HepG2 (cell line): Measurements from ENCODE around the gene EIF4H. TPM values are rescaled to one million over a fixed set of nuclear protein-coding genes. Genes with fewer than 3 reads are reported as not detected.
A peak's percentile ranks its signal among the peaks of the same experiment; 100 is the strongest.
"Not testable (repeated sequence)": the region's sequence is repeated elsewhere in the genome, so short reads cannot be mapped to it uniquely, and the experiment has no call there.

Experiments used
- ATAC-seq: fragments of 200-7000 bp; cut with Tn5 transposase; 3 replicates; pipeline ENCODE4 v1.9.1; 2020; ENCODE audit warnings: mild to moderate bottlenecking, moderate library complexity
- BruUV-seq: library from RNA; stranded (reverse); fragments of 400-500 nt; replicated peaks from 2 replicates; lab custom pipeline; 2021; lab: Mats Ljungman, UMichigan
- CTCF ChIA-PET: fragments of 300-600 bp; formaldehyde crosslinking; extraction: SDS; loops from one replicate; lab custom pipeline; 2021; ENCODE audit warnings: low total read pairs, inconsistent platforms, low intra/inter-chr PET ratio; lab: Yijun Ruan, JAX
- POLR2A ChIA-PET: fragments of 350-600 bp; sonication (Branson Sonifier 250); formaldehyde crosslinking; loops from one replicate; lab custom pipeline; 2020; ENCODE audit warnings: antibody characterized with exemption, inconsistent platforms; lab: Yijun Ruan, JAX
- DNase-seq: peaks from one replicate; pipeline ENCODE4 v3.0.0-alpha.2; 2015; ENCODE audit warnings: low spot score
- FAIRE-seq: peaks from 3 replicates; lab custom pipeline; 2011; peaks lifted over from hg19 to GRCh38; lab: Jason Lieb, UNC
- H2AFZ ChIP-seq: one replicate; pipeline ENCODE4 v1.6.1; 2011; ENCODE audit warnings: low read length, inconsistent platforms
- H3K27ac ChIP-seq: fragments of 300-600 bp; 3 replicates; pipeline ENCODE4 v1.8.0; 2011; ENCODE audit warnings: mixed run types, mild to moderate bottlenecking, mixed read lengths, low read length, inconsistent platforms; ENCODE audit not compliant: insufficient read depth; ENCODE audit errors: extremely low read length
- H3K27me3 ChIP-seq, 2 experiments: fragments of 200-600 bp in 1 of 2; 2 replicates in 1 of 2; 3 replicates in 1 of 2; pipeline versions ENCODE4 v1.6.0 to v1.8.0; 2011; ENCODE audit warnings: low read length in 2 of 2, mild to moderate bottlenecking in 2 of 2, moderate library complexity in 2 of 2, inconsistent platforms in 1 of 2; ENCODE audit not compliant: insufficient read depth in 2 of 2, control insufficient read depth in 1 of 2
- H3K36me3 ChIP-seq, 2 experiments: fragments of 200-600 bp in 1 of 2; replicated peaks in 1 of 2; 2 replicates in 1 of 2; 3 replicates in 1 of 2; pipeline versions ENCODE4 v1.5.1 to v1.8.0; 2011; ENCODE audit warnings: low read length in 2 of 2, inconsistent platforms in 1 of 2; ENCODE audit not compliant: insufficient read depth in 2 of 2, control insufficient read depth in 1 of 2
- H3K4me1 ChIP-seq: 2 replicates; pipeline ENCODE4 v1.5.1; 2012; ENCODE audit warnings: low read length, inconsistent platforms; ENCODE audit not compliant: insufficient read depth
- H3K4me2 ChIP-seq: 2 replicates; pipeline ENCODE4 v1.6.0; 2011; ENCODE audit warnings: low read depth, low read length, inconsistent platforms
- H3K4me3 ChIP-seq, 3 experiments: fragments of 200-600 bp in 1 of 3; sonication (generic), shearing (Covaris generic) in 1 of 3; replicated peaks in 1 of 3; 2 replicates each; pipeline ENCODE4 v1.5.1; 2011 to 2016; ENCODE audit warnings: low read length in 3 of 3, inconsistent platforms in 2 of 3, low read depth in 2 of 3, mild to moderate bottlenecking in 2 of 3, control low read depth in 1 of 3, mixed read lengths in 1 of 3; ENCODE audit not compliant: insufficient read depth in 1 of 3
- H3K79me2 ChIP-seq: one replicate; pipeline ENCODE4 v1.6.1; 2011; ENCODE audit warnings: low read length, inconsistent platforms; ENCODE audit not compliant: insufficient read depth
- H3K9ac ChIP-seq: 2 replicates; pipeline ENCODE4 v1.6.0; 2011; ENCODE audit warnings: mild to moderate bottlenecking, low read depth, low read length, inconsistent platforms; ENCODE audit not compliant: insufficient read depth
- H3K9me3 ChIP-seq: 2 replicates; pipeline ENCODE4 v1.5.1; 2012; ENCODE audit warnings: mild to moderate bottlenecking, low read length
- H4K20me1 ChIP-seq: 2 replicates; pipeline ENCODE4 v1.6.0; 2011; ENCODE audit warnings: inconsistent platforms, mild to moderate bottlenecking, low read length, moderate library complexity; ENCODE audit not compliant: insufficient read depth
- CAMTA2 ChIP-seq: sonication (generic); formaldehyde crosslinking; IDR thresholded peaks from 2 replicates; pipeline ENCODE4 v1.4.0; 2020; ENCODE audit warnings: mild to moderate bottlenecking, missing genetic modification reagents, borderline replicate concordance
- DNMT1 ChIP-seq: sonication (generic); formaldehyde crosslinking; IDR thresholded peaks from 2 replicates; pipeline ENCODE4 v1.5.1; 2020; ENCODE audit warnings: mild to moderate bottlenecking, missing genetic modification reagents
- HNRNPK ChIP-seq: fragments of 200-400 bp; formaldehyde crosslinking; IDR thresholded peaks from 2 replicates; pipeline ENCODE4 v1.6.1; 2018; ENCODE audit warnings: low read length, low read depth, moderate library complexity, mild to moderate bottlenecking; ENCODE audit not compliant: poor library complexity, severe bottlenecking
- PCBP2 ChIP-seq: fragments of 200-400 bp; formaldehyde crosslinking; optimal IDR thresholded peaks from 2 replicates; pipeline ENCODE3; 2018; ENCODE audit warnings: low read length, low read depth; ENCODE audit not compliant: poor library complexity, severe bottlenecking
- PLRG1 ChIP-seq: fragments of 450-650 bp; conservative IDR thresholded peaks from 2 replicates; pipeline ENCODE4 v1.6.1; 2016
- RBFOX2 ChIP-seq: fragments of 200-400 bp; formaldehyde crosslinking; IDR thresholded peaks from 2 replicates; pipeline ENCODE4 v1.6.1; 2017; ENCODE audit warnings: low read depth, mild to moderate bottlenecking, low read length
- SCMH1 ChIP-seq: sonication (generic); formaldehyde crosslinking; IDR thresholded peaks from 2 replicates; pipeline ENCODE4 v1.9.0; 2021; ENCODE audit warnings: missing genetic modification reagents, mild to moderate bottlenecking, borderline replicate concordance
- SMC3 ChIP-seq: IDR thresholded peaks from 2 replicates; pipeline ENCODE4 v1.6.1; 2011; ENCODE audit warnings: low read length, improper control_type of control experiment
- SRSF1 ChIP-seq: fragments of 200-400 bp; formaldehyde crosslinking; optimal IDR thresholded peaks from 2 replicates; pipeline ENCODE3; 2017; ENCODE audit warnings: mild to moderate bottlenecking, low read depth, low read length, moderate library complexity
- WGBS: methylation state at CpG from one replicate; pipeline ENCODE4 v1.1.6; 2017; ENCODE audit warnings: low lambda C conversion rate; 5-methylcytosine and 5-hydroxymethylcytosine counted together
- in situ Hi-C: cut with HindIII; loops from 2 replicates; pipeline ENCODE4 v1.10.0; 2017; ENCODE audit warnings: low pct_unique_long_range_greater_than_20kb; ENCODE audit not compliant: extremely low pct_ligation_motif_present
- intact Hi-C: fragments of 100-400 bp; cut with micrococcal nuclease; formaldehyde crosslinking; loops from one replicate; pipeline ENCODE4 v1.10.0; 2022; ENCODE audit not compliant: unreplicated experiment
- polyA plus RNA-seq, 8 experiments: library from polyadenylated mRNA; depleted of rRNA in 3 of 8; stranded (reverse) in 7 of 8; unstranded in 1 of 8; fragments of >200 nt; fragmentation: Illumina TruSeq in 4 of 8; extraction: Trizol in 4 of 8; gene quantifications; 2 replicates each; pipeline versions ENCODE4 v1.2.1 to v1.2.3, GENCODE V29; 2011 to 2016; ENCODE audit warnings: low read depth in 4 of 8, missing spikeins in 1 of 8, mixed read lengths in 1 of 8; ENCODE audit not compliant: insufficient read depth in 1 of 8
- total RNA-seq, 5 experiments: library from RNA; depleted of rRNA; stranded (reverse); fragments of >200 nt; fragmentation: Illumina TruSeq; extraction: Trizol; gene quantifications; 2 replicates each; pipeline ENCODE4 v1.2.3, GENCODE V29; 2016; ENCODE audit warnings: low read depth in 1 of 5
- TF ChIP-seq, protein P1 (sequence below): sonication (generic); formaldehyde crosslinking; IDR thresholded peaks from 2 replicates; pipeline ENCODE4 v1.5.1; 2020; ENCODE audit warnings: mild to moderate bottlenecking, missing genetic modification reagents, moderate library complexity

The EIF4H gene
- total and polyA plus RNA-seq, 2 of the 13 experiments (the other 11 are each of a cell fraction or from before 2014, with no cell fraction given) = 232 to 321 TPM

GRCh38 chr7:74202841-74203556 is 28.8 kb downstream of the EIF4H start (continued):
- TF ChIP-seq SCMH1 (CRISPR knock-in tag) (no peak), RBFOX2 (no peak), CAMTA2 (CRISPR knock-in tag) (no peak), SMC3 (peak; percentile 40; the same call in 1 of the 2 replicates), DNMT1 (CRISPR knock-in tag) (no peak)
- TF ChIP-seq, all 625 proteins: peak for 4

- WGBS = 74% methylated on average over 1 of the region's 1 CpG
- in situ Hi-C loops = loop anchor here (25.0 kb wide), 1 partner anchor 358 kb away; no protein-coding TSS in a partner anchor
- Histone ChIP-seq H3K27ac (no peak overlapping the region), H3K79me2 (no peaks in the 10 kb centered on the region), H3K4me1 (0 out of 2 replicates have a peak, but pooled peaks cover 5% of the 10 kb centered on the region), H3K27me3 (no peaks in the 10 kb centered on the region), H3K4me2 (no peak overlapping the region), H3K9me3 (no peaks in the 10 kb centered on the region), H3K36me3 (no peaks in the 10 kb centered on the region), H3K9ac (no peak overlapping the region), H3K4me3 (no peak overlapping the region), H4K20me1 (no peaks in the 10 kb centered on the region), H2AFZ (no peak overlapping the region)
- CTCF ChIA-PET = interaction anchor here (1.5 kb wide), 1 partner anchor 136 kb away, joined by 8 read pairs; no protein-coding TSS in a partner anchor
- no peak for FAIRE-seq
- no TSS peak for BruUV-seq
- peak; percentile 67 for TF ChIP-seq PCBP2
- peak; percentile 62 for TF ChIP-seq HNRNPK
- TF ChIP-seq PLRG1 = no peak
- no peak for TF ChIP-seq SRSF1
- TF ChIP-seq, protein P1, sequence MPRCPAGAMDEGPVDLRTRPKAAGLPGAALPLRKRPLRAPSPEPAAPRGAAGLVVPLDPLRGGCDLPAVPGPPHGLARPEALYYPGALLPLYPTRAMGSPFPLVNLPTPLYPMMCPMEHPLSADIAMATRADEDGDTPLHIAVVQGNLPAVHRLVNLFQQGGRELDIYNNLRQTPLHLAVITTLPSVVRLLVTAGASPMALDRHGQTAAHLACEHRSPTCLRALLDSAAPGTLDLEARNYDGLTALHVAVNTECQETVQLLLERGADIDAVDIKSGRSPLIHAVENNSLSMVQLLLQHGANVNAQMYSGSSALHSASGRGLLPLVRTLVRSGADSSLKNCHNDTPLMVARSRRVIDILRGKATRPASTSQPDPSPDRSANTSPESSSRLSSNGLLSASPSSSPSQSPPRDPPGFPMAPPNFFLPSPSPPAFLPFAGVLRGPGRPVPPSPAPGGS (CRISPR knock-in tag) = no peak
- no peak for DNase-seq
- POLR2A ChIA-PET = interaction anchor here (1.2 kb wide), 1 partner anchor 65 kb away, joined by 4 read pairs; no protein-coding TSS in a partner anchor
- no peak for ATAC-seq
- intact Hi-C loops = loop anchor here (5.0 to 10.0 kb wide), 2 partner anchors 61 to 137 kb away; no protein-coding TSS in a partner anchor
Measured at GRCh38 chr7:74203956-74204618, 29.9 kb downstream of the EIF4H start.

DNA sequence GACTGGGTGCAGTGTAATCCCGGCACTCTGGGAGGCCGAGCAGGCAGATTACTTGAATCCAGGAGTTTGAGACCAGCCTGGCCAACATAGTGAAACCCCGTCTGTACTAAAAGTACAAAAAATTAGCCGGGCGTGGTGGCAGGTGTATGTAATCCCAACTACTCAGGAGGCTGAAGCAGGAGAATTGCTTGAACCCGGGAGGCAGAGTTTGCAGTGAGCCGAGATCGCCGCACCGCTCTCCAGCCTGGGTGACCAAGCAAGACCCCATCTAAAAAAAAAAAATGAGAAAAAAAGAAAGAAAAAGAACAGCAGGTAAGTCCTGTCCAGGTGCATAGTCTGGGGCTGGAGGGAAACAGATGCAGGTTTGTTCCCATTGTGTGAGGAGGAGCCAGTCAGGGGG is 31.9 kb downstream of the EIF4H start:
- CTCF ChIA-PET = interaction anchor here (1.3 to 3.6 kb wide), 2 partner anchors 15 to 195 kb away, joined by 5 to 47 read pairs; no protein-coding TSS in a partner anchor
- not testable (repeated sequence) for H3K4me3 ChIP-seq, H3K27me3 ChIP-seq, H4K20me1 ChIP-seq, H3K4me1 ChIP-seq, ATAC-seq, H2AFZ ChIP-seq, DNase-seq, FAIRE-seq, H3K9me3 ChIP-seq, H3K36me3 ChIP-seq, BruUV-seq, H3K79me2 ChIP-seq, H3K9ac ChIP-seq, H3K27ac ChIP-seq, H3K4me2 ChIP-seq
- intact Hi-C loops (loop anchor here (1.0 to 10.0 kb wide), 3 partner anchors 59 to 195 kb away; no protein-coding TSS in a partner anchor), in situ Hi-C loops (loop anchor here (5.0 to 25.0 kb wide), 2 partner anchors 196 to 356 kb away; no protein-coding TSS in a partner anchor)
- 56% methylated on average over 10 of the region's 10 CpGs for WGBS
- POLR2A ChIA-PET = interaction anchor here (1.0 to 1.2 kb wide), 3 partner anchors 15 to 195 kb away, joined by 4 to 6 read pairs (median 5); no protein-coding TSS in a partner anchor
